ENCODE measurements around the gene RET.

RET gene

DNA sequence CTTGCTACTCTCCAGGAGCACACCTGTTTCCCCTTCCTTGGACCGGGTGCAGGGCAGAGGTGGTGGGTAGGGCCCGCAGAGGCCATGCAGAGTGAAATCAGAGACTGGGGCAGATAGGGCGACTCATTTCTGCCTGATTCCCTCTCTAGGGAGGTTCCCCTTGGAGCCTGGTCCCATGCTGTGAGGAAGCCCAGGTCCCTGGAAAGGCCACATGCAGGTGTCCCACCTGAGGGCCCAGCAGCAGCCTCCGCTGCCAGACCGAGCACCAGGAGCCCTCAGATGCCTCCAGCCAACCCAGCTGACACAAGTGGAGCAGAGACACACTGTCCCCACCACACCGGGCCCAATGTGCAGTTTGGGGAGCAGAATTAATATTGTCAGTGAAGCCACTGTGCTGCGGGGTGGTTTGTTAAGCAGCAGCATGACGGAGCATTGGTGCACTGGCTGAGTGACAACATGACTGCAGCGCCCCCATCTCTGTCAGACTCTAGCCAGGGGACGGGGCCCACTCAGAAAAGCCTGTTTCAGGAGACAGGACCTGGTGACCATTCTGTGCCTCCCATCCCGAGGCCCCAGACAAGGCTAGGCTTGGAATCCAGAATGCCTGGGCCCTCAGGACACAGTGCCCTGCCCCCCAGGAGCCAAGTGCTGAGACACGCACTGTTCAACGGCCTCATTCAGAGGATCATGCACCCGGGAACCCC, 30.4 kb upstream of the RET start:
- Histone ChIP-seq H3K4me3 (ENCODE audit: low read depth, low read length) (no peak overlapping the region), H3K4me1 (ENCODE audit: control insufficient read depth, insufficient read depth, low read length) (peaks cover 2% of the 10 kb centered on the region), H3K9me3 (ENCODE audit: control insufficient read depth, insufficient read depth, low read length) (no peaks in the 10 kb centered on the region), H3K27me3 (ENCODE audit: control insufficient read depth, insufficient read depth, low read length) (peaks cover 2% of the 10 kb centered on the region), H3K9ac (ENCODE audit: low read depth, low read length) (no peak overlapping the region), H3K36me3 (ENCODE audit: control insufficient read depth, insufficient read depth, low read length) (no peaks in the 10 kb centered on the region)

DNA sequence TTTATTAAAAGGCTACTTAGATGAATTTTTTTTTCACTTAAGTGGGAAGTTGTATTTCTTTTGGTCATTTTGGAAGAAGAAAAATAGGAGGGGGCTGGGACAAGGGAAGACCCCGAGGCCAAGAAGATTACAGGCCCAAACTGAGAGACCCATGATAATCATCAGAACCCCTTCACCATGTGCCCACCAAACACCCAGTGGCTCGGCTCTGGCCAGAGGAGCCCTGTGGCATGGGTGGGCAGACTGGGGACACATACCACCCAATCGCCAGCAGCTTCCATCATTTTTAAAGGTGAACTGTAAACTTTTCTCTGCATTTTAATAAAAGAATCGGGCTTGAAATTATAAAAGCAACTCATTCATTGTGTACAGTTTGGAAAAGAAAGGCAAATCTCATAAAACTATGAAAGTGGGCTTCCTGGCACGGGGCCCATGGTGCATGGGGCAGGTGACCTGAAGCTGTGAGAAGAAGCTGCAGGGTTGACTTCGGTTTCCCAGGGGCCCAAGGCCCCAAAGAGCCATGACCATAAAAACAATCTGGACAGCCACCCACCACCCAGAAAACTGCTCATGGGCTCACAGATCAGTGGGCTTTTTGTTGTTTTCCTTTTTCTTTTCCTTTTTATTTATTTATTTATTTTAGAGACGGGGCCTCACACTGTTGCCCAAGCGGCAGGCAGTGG, 29.4 kb upstream of the RET start:
- Histone ChIP-seq H3K27me3 (ENCODE audit: control insufficient read depth, insufficient read depth, low read length) (peaks cover 2% of the 10 kb centered on the region), H3K9ac (ENCODE audit: low read depth, low read length) (no peak overlapping the region), H3K36me3 (ENCODE audit: control insufficient read depth, insufficient read depth, low read length) (no peaks in the 10 kb centered on the region), H3K4me3 (ENCODE audit: low read depth, low read length) (no peak overlapping the region), H3K9me3 (ENCODE audit: control insufficient read depth, insufficient read depth, low read length) (no peaks in the 10 kb centered on the region), H3K4me1 (ENCODE audit: control insufficient read depth, insufficient read depth, low read length) (peaks cover 2% of the 10 kb centered on the region)

DNA sequence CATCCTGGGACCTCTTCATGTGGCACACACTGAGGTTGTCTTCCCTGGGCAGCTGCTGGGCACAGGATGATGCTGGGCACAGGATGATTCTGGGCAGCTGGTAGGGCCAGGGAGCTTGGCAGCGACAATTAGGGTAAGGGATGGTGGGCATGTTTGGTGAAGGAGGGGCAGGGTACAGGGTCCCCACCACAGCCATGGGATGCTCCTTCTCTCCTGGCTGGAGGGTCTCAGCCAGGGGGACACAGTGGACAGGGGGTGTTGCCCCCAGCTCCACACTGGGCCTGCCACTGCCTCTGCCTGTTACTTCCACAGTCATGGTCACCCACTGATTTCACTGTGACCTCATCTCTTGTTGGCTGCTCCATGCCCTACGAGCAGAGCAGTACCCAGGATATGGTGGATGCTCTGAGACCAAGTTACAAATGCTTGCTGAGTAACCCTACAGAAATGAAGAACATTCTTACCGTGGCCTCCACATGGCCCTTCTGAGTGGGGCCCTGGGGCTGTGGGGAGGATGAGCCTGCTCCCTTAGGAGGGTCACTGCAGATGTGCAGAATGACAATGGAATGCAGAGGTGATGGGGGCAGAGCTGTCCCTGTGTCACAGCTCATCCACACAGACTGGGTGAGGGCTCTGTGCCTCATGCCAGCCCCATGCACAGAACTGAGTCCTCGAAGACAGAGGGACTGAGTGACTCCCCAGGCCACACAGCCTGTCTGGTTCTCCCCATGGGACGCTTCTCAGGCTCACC, 28.4 kb upstream of the RET start:
- peak overlapping the region; percentile 14 for H3K9ac ChIP-seq (ENCODE audit: low read depth, low read length)
- no peaks in the 10 kb centered on the region for H3K36me3 ChIP-seq (ENCODE audit: control insufficient read depth, insufficient read depth, low read length)
- H3K27me3 ChIP-seq (ENCODE audit: control insufficient read depth, insufficient read depth, low read length): peaks cover 2% of the 10 kb centered on the region
- H3K9me3 ChIP-seq (ENCODE audit: control insufficient read depth, insufficient read depth, low read length): no peaks in the 10 kb centered on the region
- peaks cover 2% of the 10 kb centered on the region for H3K4me1 ChIP-seq (ENCODE audit: control insufficient read depth, insufficient read depth, low read length)
- H3K4me3 ChIP-seq (ENCODE audit: low read depth, low read length): no peak overlapping the region

DNA sequence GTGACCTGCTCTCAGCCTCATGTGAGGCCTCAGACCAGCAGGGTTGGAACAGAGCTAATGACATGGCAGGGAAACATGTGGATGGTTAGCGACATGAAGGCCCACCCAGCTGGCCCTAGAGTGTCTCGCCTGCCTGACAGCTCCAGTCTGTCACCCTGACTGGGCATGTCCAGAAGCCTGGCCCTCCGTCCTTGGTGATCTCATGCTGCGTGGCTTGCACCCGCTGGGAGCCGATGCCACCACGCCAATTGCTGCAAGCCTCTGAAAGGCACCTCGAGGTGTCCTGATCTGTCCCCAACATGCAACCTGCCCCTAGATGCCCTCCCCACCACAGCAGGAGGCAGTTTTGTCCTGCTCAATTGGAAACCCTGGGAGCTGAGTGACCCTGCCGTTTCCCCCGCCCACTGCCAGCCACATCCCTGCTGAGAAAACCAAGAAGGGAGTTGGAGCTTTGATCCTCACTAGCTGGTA, 27.8 kb upstream of the RET start:
- Histone ChIP-seq H3K27me3 (ENCODE audit: control insufficient read depth, insufficient read depth, low read length) (no peaks in the 10 kb centered on the region), H3K9ac (ENCODE audit: low read depth, low read length) (peak overlapping the region; percentile 14), H3K9me3 (ENCODE audit: control insufficient read depth, insufficient read depth, low read length) (no peaks in the 10 kb centered on the region), H3K4me3 (ENCODE audit: low read depth, low read length) (no peak overlapping the region), H3K36me3 (ENCODE audit: control insufficient read depth, insufficient read depth, low read length) (no peaks in the 10 kb centered on the region), H3K4me1 (ENCODE audit: control insufficient read depth, insufficient read depth, low read length) (peaks cover 2% of the 10 kb centered on the region)

DNA sequence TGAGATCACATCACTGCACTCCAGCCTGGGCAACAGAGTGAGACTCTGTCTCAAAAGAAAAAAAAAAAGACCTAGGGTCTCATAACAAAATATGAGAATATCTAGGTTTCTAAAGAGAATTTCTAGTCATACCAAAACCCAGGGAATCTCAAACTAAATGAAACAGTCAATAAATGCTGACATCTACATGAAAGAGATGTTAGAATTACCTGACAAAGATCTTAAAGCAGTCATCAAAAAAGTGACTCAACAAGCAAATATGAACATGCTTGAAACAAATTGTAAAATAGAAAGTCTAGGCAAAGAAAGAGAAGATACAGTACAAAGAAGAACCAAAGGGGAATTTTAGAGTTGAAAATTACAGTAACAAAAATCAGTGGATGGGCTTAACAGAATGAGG, 26.9 kb upstream of the RET start:
- Histone ChIP-seq H3K9me3 (ENCODE audit: control insufficient read depth, insufficient read depth, low read length) (no peaks in the 10 kb centered on the region), H3K4me1 (ENCODE audit: control insufficient read depth, insufficient read depth, low read length) (no peaks in the 10 kb centered on the region), H3K9ac (ENCODE audit: low read depth, low read length) (no peak overlapping the region), H3K36me3 (ENCODE audit: control insufficient read depth, insufficient read depth, low read length) (no peaks in the 10 kb centered on the region), H3K4me3 (ENCODE audit: low read depth, low read length) (no peak overlapping the region), H3K27me3 (ENCODE audit: control insufficient read depth, insufficient read depth, low read length) (no peaks in the 10 kb centered on the region)

DNA sequence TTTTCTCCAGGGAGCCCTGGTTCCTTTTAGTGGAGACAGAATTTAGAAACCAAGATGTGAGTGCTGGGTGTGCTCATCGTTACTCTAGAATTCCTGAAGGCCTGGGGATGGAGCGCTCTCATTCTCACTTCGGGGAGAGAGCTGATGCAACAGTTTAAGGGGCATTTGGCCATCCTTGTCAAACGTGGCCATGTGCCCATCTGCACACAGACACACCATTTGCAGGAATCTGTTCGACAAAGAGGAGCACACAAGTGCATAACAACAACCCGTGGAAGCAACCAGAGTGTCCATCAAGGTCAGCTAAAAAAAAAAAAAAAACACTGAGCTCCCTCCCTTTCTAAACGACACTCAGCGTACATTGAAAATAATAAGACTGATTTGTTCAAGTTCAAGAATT, 23.0 kb upstream of the RET start:
- Histone ChIP-seq H3K9ac (ENCODE audit: low read depth, low read length) (no peak overlapping the region), H3K36me3 (ENCODE audit: control insufficient read depth, insufficient read depth, low read length) (no peaks in the 10 kb centered on the region), H3K4me1 (ENCODE audit: control insufficient read depth, insufficient read depth, low read length) (no peaks in the 10 kb centered on the region), H3K27me3 (ENCODE audit: control insufficient read depth, insufficient read depth, low read length) (no peaks in the 10 kb centered on the region), H3K9me3 (ENCODE audit: control insufficient read depth, insufficient read depth, low read length) (no peaks in the 10 kb centered on the region), H3K4me3 (ENCODE audit: low read depth, low read length) (no peak overlapping the region)

DNA sequence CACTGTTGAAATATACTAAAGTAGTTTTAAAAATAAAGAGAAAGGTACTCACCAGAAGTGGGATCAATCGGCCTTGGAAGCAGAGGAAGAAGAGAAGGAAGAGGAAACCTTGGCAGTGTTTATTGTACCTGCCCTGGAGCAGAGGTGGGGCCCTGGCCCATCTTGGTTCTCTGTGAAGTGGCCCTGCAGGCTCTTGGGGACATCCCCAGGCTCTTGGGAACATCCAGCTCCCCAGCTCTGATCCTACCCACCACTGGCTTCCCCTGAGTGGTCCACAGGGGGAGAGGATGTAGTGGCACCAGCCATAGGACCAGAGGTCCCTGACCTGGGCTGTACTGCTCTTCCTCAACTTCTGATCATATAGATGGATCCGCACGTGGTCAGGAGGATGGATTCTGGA, 22.3 kb upstream of the RET start:
- no peaks in the 10 kb centered on the region for H3K9me3 ChIP-seq (ENCODE audit: control insufficient read depth, insufficient read depth, low read length)
- H3K9ac ChIP-seq (ENCODE audit: low read depth, low read length): no peak overlapping the region
- no peak overlapping the region for H3K4me3 ChIP-seq (ENCODE audit: low read depth, low read length)
- no peaks in the 10 kb centered on the region for H3K27me3 ChIP-seq (ENCODE audit: control insufficient read depth, insufficient read depth, low read length)
- H3K4me1 ChIP-seq (ENCODE audit: control insufficient read depth, insufficient read depth, low read length): no peaks in the 10 kb centered on the region
- no peaks in the 10 kb centered on the region for H3K36me3 ChIP-seq (ENCODE audit: control insufficient read depth, insufficient read depth, low read length)

DNA sequence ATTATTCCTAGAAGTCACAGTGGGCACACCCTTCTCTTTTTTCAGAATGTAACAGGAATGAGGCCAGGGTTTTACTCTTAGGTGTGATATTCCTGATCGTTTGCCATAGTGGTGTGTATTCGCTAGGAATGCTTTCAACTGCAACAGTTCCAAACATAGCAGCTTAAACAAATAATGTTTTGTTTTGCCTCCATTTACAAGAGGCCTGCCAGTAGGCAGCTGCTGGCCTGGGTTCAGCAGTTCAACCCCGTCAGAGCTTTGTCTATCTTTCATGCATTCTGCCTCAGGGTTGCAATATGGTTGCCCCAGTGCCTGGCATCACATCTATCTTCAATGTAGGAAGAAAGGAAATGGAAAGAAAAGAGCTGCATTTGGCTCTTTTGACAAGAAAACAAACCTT, 21.7 kb upstream of the RET start:
- Histone ChIP-seq H3K36me3 (ENCODE audit: control insufficient read depth, insufficient read depth, low read length) (no peaks in the 10 kb centered on the region), H3K9ac (ENCODE audit: low read depth, low read length) (no peak overlapping the region), H3K9me3 (ENCODE audit: control insufficient read depth, insufficient read depth, low read length) (no peaks in the 10 kb centered on the region), H3K4me1 (ENCODE audit: control insufficient read depth, insufficient read depth, low read length) (no peaks in the 10 kb centered on the region), H3K4me3 (ENCODE audit: low read depth, low read length) (no peak overlapping the region), H3K27me3 (ENCODE audit: control insufficient read depth, insufficient read depth, low read length) (no peaks in the 10 kb centered on the region)

DNA sequence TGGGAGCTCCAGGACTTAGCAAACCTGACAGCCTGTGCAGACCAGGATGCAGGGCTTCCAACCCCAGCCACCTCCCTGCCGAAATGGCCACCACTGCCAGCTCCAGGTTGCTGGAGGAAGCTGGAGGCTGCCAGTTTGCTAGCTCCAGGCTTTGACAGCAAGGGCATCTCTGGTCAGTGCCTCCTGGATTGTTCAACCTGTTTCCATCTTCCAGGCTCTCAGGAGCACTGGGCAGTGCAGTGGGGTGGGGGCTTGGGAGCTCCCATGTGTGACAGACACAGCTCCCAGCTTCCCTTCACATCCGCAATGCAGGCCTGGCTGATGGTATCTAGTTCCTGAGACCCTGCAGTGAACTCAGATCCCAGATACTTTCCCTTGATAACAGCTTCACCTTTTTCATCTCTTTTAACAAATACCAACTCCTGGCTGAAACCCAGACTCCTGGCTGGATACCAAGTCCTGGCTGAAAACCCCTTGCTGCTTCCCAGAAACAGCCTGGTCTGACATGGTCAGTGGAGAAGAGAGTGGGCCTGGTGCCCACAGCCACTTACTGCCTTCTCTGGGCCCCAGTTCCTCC, 20.8 kb upstream of the RET start:
- H3K4me1 ChIP-seq (ENCODE audit: control insufficient read depth, insufficient read depth, low read length): no peaks in the 10 kb centered on the region
- no peak overlapping the region for H3K4me3 ChIP-seq (ENCODE audit: low read depth, low read length)
- no peaks in the 10 kb centered on the region for H3K27me3 ChIP-seq (ENCODE audit: control insufficient read depth, insufficient read depth, low read length)
- H3K9ac ChIP-seq (ENCODE audit: low read depth, low read length): no peak overlapping the region
- no peaks in the 10 kb centered on the region for H3K36me3 ChIP-seq (ENCODE audit: control insufficient read depth, insufficient read depth, low read length)
- no peaks in the 10 kb centered on the region for H3K9me3 ChIP-seq (ENCODE audit: control insufficient read depth, insufficient read depth, low read length)

DNA sequence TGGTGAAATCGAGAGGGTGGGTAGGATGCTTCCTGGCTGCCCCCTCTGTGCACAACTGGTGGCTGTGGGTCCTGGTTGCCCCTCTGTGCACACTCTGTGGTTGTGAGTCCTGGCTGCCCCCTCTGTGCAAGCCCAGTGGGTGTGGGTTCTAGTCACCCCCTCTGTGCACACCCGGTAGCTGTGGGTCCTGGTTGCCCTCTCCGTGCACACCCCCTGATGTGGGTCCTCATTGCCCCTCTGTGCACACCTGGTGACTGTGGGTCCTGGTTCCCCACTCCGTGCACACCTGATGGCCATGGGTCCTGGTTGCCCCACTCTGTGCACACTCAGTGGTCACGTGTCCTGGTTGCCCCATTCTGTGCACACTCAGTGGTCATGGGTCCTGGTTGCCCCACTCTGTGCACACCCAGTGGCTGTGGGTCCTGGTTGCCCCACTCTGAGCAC, 20.3 kb upstream of the RET start:
- H3K9ac ChIP-seq (ENCODE audit: low read depth, low read length): no peak overlapping the region
- no peaks in the 10 kb centered on the region for H3K27me3 ChIP-seq (ENCODE audit: control insufficient read depth, insufficient read depth, low read length)
- H3K9me3 ChIP-seq (ENCODE audit: control insufficient read depth, insufficient read depth, low read length): no peaks in the 10 kb centered on the region
- H3K4me1 ChIP-seq (ENCODE audit: control insufficient read depth, insufficient read depth, low read length): no peaks in the 10 kb centered on the region
- no peak overlapping the region for H3K4me3 ChIP-seq (ENCODE audit: low read depth, low read length)
- no peaks in the 10 kb centered on the region for H3K36me3 ChIP-seq (ENCODE audit: control insufficient read depth, insufficient read depth, low read length)

DNA sequence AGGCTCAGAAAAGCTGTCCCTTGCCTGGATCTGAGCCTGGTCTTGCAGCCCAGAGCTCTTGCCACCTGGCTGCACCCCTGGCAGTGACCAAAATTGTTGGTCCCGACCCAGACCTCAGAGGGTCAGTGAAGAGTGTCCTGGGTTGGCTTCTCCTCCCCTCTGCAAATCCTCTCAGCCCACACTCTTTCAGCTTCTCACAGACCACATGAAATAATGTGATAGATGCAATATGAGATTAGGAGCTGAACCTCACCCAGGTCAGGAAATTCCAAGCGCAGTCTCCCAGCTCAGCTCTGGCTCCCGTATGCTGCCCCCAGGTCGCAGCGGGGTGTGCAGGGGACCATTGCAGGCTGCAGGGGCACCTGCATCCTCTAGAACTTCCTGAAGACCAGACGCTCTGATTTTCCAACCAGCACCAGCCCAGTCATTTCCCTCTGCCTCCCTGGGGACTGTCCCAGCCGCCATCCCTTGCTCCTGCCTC, 19.6 kb upstream of the RET start:
- Histone ChIP-seq H3K36me3 (ENCODE audit: control insufficient read depth, insufficient read depth, low read length) (no peaks in the 10 kb centered on the region), H3K4me3 (ENCODE audit: low read depth, low read length) (no peak overlapping the region), H3K9ac (ENCODE audit: low read depth, low read length) (no peak overlapping the region), H3K27me3 (ENCODE audit: control insufficient read depth, insufficient read depth, low read length) (no peaks in the 10 kb centered on the region), H3K4me1 (ENCODE audit: control insufficient read depth, insufficient read depth, low read length) (no peaks in the 10 kb centered on the region), H3K9me3 (ENCODE audit: control insufficient read depth, insufficient read depth, low read length) (no peaks in the 10 kb centered on the region)

Measured in iPS-15b (cell line).